Pons (tissue), 1 donor: Measurements from ENCODE around the gene ADGRL4.
"Not testable (repeated sequence)": the region's sequence is repeated elsewhere in the genome, so short reads cannot be mapped to it uniquely, and the experiment has no call there.

Experiments
- DNase-seq: peaks from one replicate; pipeline ENCODE4 v3.0.0-alpha.2; 2016; ENCODE audit warnings: low spot score

Gene ADGRL4

GRCh38 chr1:79006564-79006963, at the start of gene ADGRL4:
Gene ADGRL4 (minus strand): TSS chr1:79006730. CDS start chr1:79006654, 76 bp downstream.
- no peak for DNase-seq

GRCh38 chr1:79055856-79056255, 49.3 kb upstream of the ADGRL4 start:
- no peak for DNase-seq

- DNase-seq = no peak
These were observed 46.4 kb upstream of the ADGRL4 start for GRCh38 chr1:79052829-79053449.

- DNase-seq = no peak
These were observed 38.6 kb upstream of the ADGRL4 start for GRCh38 chr1:79044974-79045650.

- no peak for DNase-seq
These were observed 37.0 kb upstream of the ADGRL4 start for GRCh38 chr1:79043506-79043905.

- DNase-seq = no peak
These were observed 36.0 kb upstream of the ADGRL4 start for GRCh38 chr1:79042539-79042938.

- DNase-seq = no peak
These were observed 35.6 kb upstream of the ADGRL4 start for GRCh38 chr1:79042117-79042516.

- no peak for DNase-seq
These were observed 35.1 kb upstream of the ADGRL4 start for GRCh38 chr1:79041666-79042065.

- DNase-seq = no peak
These were observed 34.0 kb upstream of the ADGRL4 start for GRCh38 chr1:79040424-79041082.

- no peak for DNase-seq
These were observed 30.6 kb upstream of the ADGRL4 start for GRCh38 chr1:79037085-79037484.

GRCh38 chr1:79012500-79012899, 6.0 kb upstream of the ADGRL4 start:
- no peak for DNase-seq

- no peak for DNase-seq
These were observed 4.1 kb upstream of the ADGRL4 start for GRCh38 chr1:79010589-79010988.

- no peak for DNase-seq
These were observed 585 bp downstream of the ADGRL4 start for GRCh38 chr1:79005945-79006344.

GRCh38 chr1:79004916-79005315, 1.6 kb downstream of the ADGRL4 start:
- no peak for DNase-seq

- no peak for DNase-seq
These were observed 9.7 kb downstream of the ADGRL4 start for GRCh38 chr1:78996791-78997190.

GRCh38 chr1:78987042-78987441, 19.5 kb downstream of the ADGRL4 start:
- DNase-seq = no peak

GRCh38 chr1:78980511-78980910, 26.0 kb downstream of the ADGRL4 start:
- DNase-seq = no peak

GRCh38 chr1:78972723-78973122, 33.8 kb downstream of the ADGRL4 start:
- DNase-seq = no peak

GRCh38 chr1:78967091-78967490, 39.4 kb downstream of the ADGRL4 start:
- DNase-seq = not testable (repeated sequence)

GRCh38 chr1:78958711-78959110, 47.8 kb downstream of the ADGRL4 start:
- no peak for DNase-seq

- no peak for DNase-seq
These were observed 55.7 kb downstream of the ADGRL4 start for GRCh38 chr1:78950826-78951225.

GRCh38 chr1:78949227-78949626, 57.3 kb downstream of the ADGRL4 start:
- DNase-seq = no peak

- no peak for DNase-seq
These were observed 87.4 kb downstream of the ADGRL4 start for GRCh38 chr1:78919150-78919549.
